Gastrocnemius medialis (tissue), 4 donors: ENCODE measurements around the gene OR3A1.

ENCODE experiments used
- CTCF ChIP-seq, 5 experiments: fragments of 450-650 bp in 3 of 5; fragments of 200-600 bp in 2 of 5; sonication (generic) in 2 of 5; IDR thresholded peaks in 4 of 5; conservative IDR thresholded peaks in 1 of 5; 1 replicate in 4 of 5; 2 replicates in 1 of 5; pipeline ENCODE4 v1.5.1; 2016 to 2019; ENCODE audit warnings: antibody characterized with exemption in 5 of 5, mild to moderate bottlenecking in 3 of 5, moderate library complexity in 3 of 5
- POLR2A ChIP-seq, 2 donors: fragments of 450-650 bp; IDR thresholded peaks; one replicate each; pipeline ENCODE4 v1.6.1; 2017; ENCODE audit warnings: antibody characterized with exemption in 2 of 2, mild to moderate bottlenecking in 2 of 2, moderate library complexity in 2 of 2

DNA sequence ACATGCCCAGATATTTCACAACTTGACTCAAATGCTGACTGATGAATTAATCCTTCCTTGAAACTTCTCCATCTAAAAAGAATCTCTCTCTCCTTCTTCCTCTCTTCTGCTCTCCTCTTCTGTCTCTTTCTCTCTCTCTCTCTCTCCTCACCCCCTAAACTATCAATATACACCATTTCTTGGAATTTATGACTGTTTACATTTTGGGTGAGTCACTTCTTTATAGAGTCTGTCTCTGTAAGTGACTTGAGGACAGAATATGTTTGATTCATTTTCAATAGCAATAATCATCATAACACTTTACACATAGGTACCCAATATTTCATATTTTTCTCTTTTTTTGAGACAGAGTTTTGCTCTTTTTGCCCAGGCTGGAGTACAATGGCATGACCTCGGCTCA is 15.3 kb downstream of the OR3A1 start:
- TF ChIP-seq POLR2A (IDR thresholded peaks at IDR 0.05) (no peak), CTCF (IDR thresholded peaks at IDR 0.05 in 4 of 5, conservative IDR thresholded peaks at IDR 0.05 in 1 of 5) (no peak)
